ENCODE measurements around the gene TASP1. TPM values are rescaled to one million over a fixed set of nuclear protein-coding genes. Genes with fewer than 3 reads are reported as not detected.

The TASP1 gene
- total RNA-seq, 1 experiment from 2014 or later = 8.9 TPM

- H3K4me3 ChIP-seq (ENCODE audit: low read depth in 2 of 2, low read length in 2 of 2) = no peak overlapping the region
- H3K27ac ChIP-seq (ENCODE audit: low read length) = no peak overlapping the region
- H3K36me3 ChIP-seq (ENCODE audit: control insufficient read depth, insufficient read depth, low read length) = no peaks in the 10 kb centered on the region
- H3K27me3 ChIP-seq (ENCODE audit: control insufficient read depth, insufficient read depth, low read length) = no peaks in the 10 kb centered on the region
- no peak for TF ChIP-seq TCF7L2 (IDR thresholded peaks at IDR 0.05; ENCODE audit: low read depth, low read length)
- no peak for TF ChIP-seq POLR2AphosphoS5 (IDR thresholded peaks at IDR 0.05; ENCODE audit: low read depth, low read length)
- no peak for TF ChIP-seq CTCF (IDR thresholded peaks at IDR 0.05)
- TF ChIP-seq REST (IDR thresholded peaks at IDR 0.05; ENCODE audit: insufficient read depth in 1 of 2, low read depth in 2 of 2, low read length in 1 of 2) = no peak
- TF ChIP-seq SIN3A (IDR thresholded peaks at IDR 0.05; ENCODE audit: borderline replicate concordance, insufficient read depth, low read depth, low read length) = no peak
- in situ Hi-C loops (cut with HindIII; ENCODE audit: low pct_unique_long_range_greater_than_20kb, low sequenced_read_pairs) (no loop called here), intact Hi-C loops (cut with micrococcal nuclease; ENCODE audit: unreplicated experiment) (no loop called here)
- CTCF ChIA-PET = no interaction called here
- BruUV-seq (replicated peaks) = no TSS peak
- no peaks in the 10 kb centered on the region for H3K9me3 ChIP-seq (ENCODE audit: control insufficient read depth, insufficient read depth, low read depth, low read length)
- ATAC-seq (no peak), DNase-seq (ENCODE audit: low read depth, low spot score) (no peak)
- POLR2A ChIA-PET = no interaction called here
- H3K4me1 ChIP-seq (ENCODE audit: control insufficient read depth, insufficient read depth, low read length) = no peaks in the 10 kb centered on the region
Measured at GRCh38 chr20:13441388-13441787, 197.3 kb downstream of the TASP1 start.

GRCh38 chr20:13436530-13436929, 202.2 kb downstream of the TASP1 start:
- Histone ChIP-seq H3K4me3 (ENCODE audit: low read depth in 2 of 2, low read length in 2 of 2) (no peak overlapping the region), H3K9me3 (ENCODE audit: control insufficient read depth, insufficient read depth, low read depth, low read length) (no peaks in the 10 kb centered on the region), H3K36me3 (ENCODE audit: control insufficient read depth, insufficient read depth, low read length) (no peaks in the 10 kb centered on the region), H3K27me3 (ENCODE audit: control insufficient read depth, insufficient read depth, low read length) (no peaks in the 10 kb centered on the region), H3K4me1 (ENCODE audit: control insufficient read depth, insufficient read depth, low read length) (no peaks in the 10 kb centered on the region), H3K27ac (ENCODE audit: low read length) (no peak overlapping the region)
- ChIA-PET POLR2A (no interaction called here), CTCF (no interaction called here)
- DNase-seq (ENCODE audit: low read depth, low spot score) (no peak), ATAC-seq (no peak)
- BruUV-seq (replicated peaks) = no TSS peak
- intact Hi-C loops (cut with micrococcal nuclease; ENCODE audit: unreplicated experiment) = no loop called here
- TF ChIP-seq CTCF (IDR thresholded peaks at IDR 0.05) (no peak), REST (IDR thresholded peaks at IDR 0.05; ENCODE audit: insufficient read depth in 1 of 2, low read depth in 2 of 2, low read length in 1 of 2) (no peak), SIN3A (IDR thresholded peaks at IDR 0.05; ENCODE audit: borderline replicate concordance, insufficient read depth, low read depth, low read length) (no peak), POLR2AphosphoS5 (IDR thresholded peaks at IDR 0.05; ENCODE audit: low read depth, low read length) (no peak), TCF7L2 (IDR thresholded peaks at IDR 0.05; ENCODE audit: low read depth, low read length) (no peak)
- in situ Hi-C loops (cut with HindIII; ENCODE audit: low pct_unique_long_range_greater_than_20kb, low sequenced_read_pairs) = no loop called here

All from Panc1 (cell line).